ENCODE results near the gene PPM1N.

DNA sequence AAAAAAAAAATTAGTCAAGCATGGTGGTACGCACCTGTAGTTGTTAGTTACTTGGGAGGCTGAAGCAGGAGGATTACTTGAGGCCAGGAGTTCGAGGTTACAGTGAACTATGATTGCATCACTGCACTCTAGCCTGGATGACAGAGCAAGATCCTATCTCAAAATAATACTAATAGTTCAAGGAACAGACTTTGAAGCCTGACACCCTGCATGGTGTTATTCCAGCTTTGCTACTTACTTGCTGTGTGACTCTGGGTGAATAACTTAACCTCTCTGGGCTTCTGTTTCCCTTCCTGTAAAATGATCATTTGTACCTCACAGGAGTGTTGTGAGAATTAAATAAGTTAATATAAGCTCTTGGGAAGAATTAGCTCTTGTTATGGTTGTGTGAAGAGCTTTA is 34.0 kb upstream of the PPM1N start:
- TF ChIP-seq ZSCAN31 (CRISPR knock-in tag; IDR thresholded peaks at IDR 0.05; ENCODE audit: low read depth) (no peak), ZNF33B (CRISPR knock-in tag; IDR thresholded peaks at IDR 0.05) (no peak), CREB1 (IDR thresholded peaks at IDR 0.05) (no peak), CREB1 (CRISPR knock-in tag; IDR thresholded peaks at IDR 0.05) (no peak), BRCA1 (CRISPR knock-in tag; IDR thresholded peaks at IDR 0.05) (no peak), ZNF883 (CRISPR knock-in tag; IDR thresholded peaks at IDR 0.05; ENCODE audit: not compliant biosample characterization) (no peak), ZBTB8A (CRISPR knock-in tag; IDR thresholded peaks at IDR 0.05; ENCODE audit: borderline replicate concordance, low read depth) (no peak), RAD21 (CRISPR knock-in tag; IDR thresholded peaks at IDR 0.05) (no peak), EED (CRISPR knock-in tag; IDR thresholded peaks at IDR 0.05) (no peak), SIN3B (IDR thresholded peaks at IDR 0.05; ENCODE audit: low read length) (no peak), EZH2 (conservative IDR thresholded peaks at IDR 0.05; ENCODE audit: low read depth, low read length) (no peak)
- TF ChIP-seq, protein P1, sequence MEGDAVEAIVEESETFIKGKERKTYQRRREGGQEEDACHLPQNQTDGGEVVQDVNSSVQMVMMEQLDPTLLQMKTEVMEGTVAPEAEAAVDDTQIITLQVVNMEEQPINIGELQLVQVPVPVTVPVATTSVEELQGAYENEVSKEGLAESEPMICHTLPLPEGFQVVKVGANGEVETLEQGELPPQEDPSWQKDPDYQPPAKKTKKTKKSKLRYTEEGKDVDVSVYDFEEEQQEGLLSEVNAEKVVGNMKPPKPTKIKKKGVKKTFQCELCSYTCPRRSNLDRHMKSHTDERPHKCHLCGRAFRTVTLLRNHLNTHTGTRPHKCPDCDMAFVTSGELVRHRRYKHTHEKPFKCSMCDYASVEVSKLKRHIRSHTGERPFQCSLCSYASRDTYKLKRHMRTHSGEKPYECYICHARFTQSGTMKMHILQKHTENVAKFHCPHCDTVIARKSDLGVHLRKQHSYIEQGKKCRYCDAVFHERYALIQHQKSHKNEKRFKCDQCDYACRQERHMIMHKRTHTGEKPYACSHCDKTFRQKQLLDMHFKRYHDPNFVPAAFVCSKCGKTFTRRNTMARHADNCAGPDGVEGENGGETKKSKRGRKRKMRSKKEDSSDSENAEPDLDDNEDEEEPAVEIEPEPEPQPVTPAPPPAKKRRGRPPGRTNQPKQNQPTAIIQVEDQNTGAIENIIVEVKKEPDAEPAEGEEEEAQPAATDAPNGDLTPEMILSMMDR (CRISPR knock-in tag; IDR thresholded peaks at IDR 0.05): no peak
- TF ChIP-seq, protein P2, sequence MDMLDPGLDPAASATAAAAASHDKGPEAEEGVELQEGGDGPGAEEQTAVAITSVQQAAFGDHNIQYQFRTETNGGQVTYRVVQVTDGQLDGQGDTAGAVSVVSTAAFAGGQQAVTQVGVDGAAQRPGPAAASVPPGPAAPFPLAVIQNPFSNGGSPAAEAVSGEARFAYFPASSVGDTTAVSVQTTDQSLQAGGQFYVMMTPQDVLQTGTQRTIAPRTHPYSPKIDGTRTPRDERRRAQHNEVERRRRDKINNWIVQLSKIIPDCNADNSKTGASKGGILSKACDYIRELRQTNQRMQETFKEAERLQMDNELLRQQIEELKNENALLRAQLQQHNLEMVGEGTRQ (IDR thresholded peaks at IDR 0.05; ENCODE audit: low read depth, low read length): no peak
- TF ChIP-seq, protein P2 (CRISPR knock-in tag; IDR thresholded peaks at IDR 0.05; ENCODE audit: borderline replicate concordance): no peak
